Epithelial cell of proximal tubule (primary cell): ENCODE measurements around the gene ARL10. TPM values are rescaled to one million over a fixed set of nuclear protein-coding genes. Genes with fewer than 3 reads are reported as not detected.

Experiments used
- DNase-seq: peaks from one replicate; pipeline ENCODE4 v3.0.0-alpha.2; 2011; ENCODE audit warnings: low read depth
- H3K4me3 ChIP-seq: 2 replicates; pipeline ENCODE4 v1.5.1; 2011; ENCODE audit warnings: low read depth, mild to moderate bottlenecking, low read length
- total RNA-seq: library from RNA; depleted of rRNA; stranded (reverse); fragments of >200 nt; gene quantifications from 2 replicates; pipeline ENCODE4 v1.2.3, GENCODE V29; 2015
- TF ChIP-seq, protein P1 (sequence below): conservative IDR thresholded peaks from 2 replicates; pipeline ENCODE4 v1.5.1; 2012; ENCODE audit warnings: low read depth, mild to moderate bottlenecking, low read length

Gene ARL10
- total RNA-seq, 1 donor from 2014 or later = 3.4 TPM

DNA sequence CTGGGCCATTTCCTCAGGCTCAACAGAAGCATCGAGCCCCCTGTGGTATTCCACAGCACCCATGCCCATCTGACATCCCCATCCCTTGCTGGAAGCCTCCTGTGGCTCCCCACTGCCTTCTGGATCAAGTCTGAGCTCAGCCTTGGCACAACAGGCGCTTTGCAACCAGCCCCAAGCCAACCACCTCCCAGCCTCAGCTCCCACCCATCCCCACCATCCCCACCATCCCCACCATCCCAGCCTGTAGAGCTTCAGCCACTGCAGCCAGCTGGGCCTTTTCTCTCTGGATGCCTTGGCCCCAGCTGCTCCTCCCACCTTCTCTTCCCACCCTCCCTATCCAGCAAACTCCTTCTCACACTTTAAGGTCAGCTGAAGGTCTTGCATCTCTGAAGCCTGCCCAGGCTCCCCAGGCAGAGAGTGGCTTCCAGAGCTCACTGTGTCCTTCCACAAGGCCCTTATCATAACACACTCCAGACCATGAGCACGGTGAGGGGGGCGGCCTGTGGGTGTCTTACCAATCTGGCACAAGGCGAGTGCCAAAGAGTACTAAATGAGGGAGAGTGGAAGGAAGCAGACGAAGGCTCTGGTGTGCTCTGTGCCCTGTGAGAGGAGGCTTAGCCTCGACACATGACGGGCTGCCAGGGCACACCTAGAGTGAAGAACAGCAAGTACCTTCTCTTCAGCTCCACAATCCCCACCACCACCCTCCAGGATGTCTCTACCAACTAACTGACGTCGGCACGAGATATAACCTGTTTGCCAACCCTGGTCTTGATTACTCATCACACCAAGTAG, 29.8 kb downstream of the ARL10 start:
- no peak overlapping the region for H3K4me3 ChIP-seq
- TF ChIP-seq, protein P1, sequence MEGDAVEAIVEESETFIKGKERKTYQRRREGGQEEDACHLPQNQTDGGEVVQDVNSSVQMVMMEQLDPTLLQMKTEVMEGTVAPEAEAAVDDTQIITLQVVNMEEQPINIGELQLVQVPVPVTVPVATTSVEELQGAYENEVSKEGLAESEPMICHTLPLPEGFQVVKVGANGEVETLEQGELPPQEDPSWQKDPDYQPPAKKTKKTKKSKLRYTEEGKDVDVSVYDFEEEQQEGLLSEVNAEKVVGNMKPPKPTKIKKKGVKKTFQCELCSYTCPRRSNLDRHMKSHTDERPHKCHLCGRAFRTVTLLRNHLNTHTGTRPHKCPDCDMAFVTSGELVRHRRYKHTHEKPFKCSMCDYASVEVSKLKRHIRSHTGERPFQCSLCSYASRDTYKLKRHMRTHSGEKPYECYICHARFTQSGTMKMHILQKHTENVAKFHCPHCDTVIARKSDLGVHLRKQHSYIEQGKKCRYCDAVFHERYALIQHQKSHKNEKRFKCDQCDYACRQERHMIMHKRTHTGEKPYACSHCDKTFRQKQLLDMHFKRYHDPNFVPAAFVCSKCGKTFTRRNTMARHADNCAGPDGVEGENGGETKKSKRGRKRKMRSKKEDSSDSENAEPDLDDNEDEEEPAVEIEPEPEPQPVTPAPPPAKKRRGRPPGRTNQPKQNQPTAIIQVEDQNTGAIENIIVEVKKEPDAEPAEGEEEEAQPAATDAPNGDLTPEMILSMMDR = no peak
- no peak for DNase-seq

GRCh38 chr5:176396330-176396729, 31.0 kb downstream of the ARL10 start:
- DNase-seq = no peak
- TF ChIP-seq, protein P1 = no peak
- H3K4me3 ChIP-seq = no peak overlapping the region

- TF ChIP-seq, protein P1 = no peak
- no peak overlapping the region for H3K4me3 ChIP-seq
- DNase-seq = no peak
Observed at GRCh38 chr5:176397736-176398420, 32.6 kb downstream of the ARL10 start.

DNA sequence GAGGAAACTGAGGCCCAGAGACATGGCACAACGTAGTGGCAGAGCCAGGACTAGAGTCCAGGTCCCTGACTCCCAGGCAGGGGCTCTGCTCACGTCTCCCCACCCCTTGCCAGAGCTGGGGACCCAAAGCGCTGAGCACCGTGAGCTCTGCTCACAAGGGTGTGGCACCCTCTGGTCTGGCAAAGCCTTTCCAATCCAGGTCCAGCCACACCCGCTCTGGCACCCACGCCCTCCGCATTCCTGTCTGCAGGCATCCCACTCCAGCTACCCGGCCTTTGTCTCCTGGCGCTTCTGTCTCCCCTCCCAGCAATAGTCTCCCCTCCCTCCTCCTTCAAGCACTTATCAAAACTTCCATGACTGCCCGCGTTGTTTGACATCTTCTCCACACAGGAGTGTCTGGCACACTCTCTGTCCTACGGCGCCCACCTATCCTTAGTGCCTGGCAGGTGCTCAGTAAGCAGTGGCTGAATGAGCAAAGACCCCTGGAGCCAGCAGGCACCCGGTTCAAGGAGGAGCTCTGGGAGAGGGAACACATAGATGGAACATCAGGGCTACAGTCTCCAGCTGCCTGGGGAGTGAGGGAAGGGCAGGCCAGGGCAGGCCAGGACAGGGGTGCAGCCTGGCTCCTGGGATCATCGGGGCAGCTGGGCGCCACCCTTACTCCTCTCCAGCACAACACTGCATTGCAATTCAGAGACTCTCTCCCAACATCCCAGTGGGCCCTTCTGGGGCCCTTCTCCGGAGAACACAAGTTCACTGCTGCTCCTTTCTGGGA, 35.3 kb downstream of the ARL10 start:
- no peak overlapping the region for H3K4me3 ChIP-seq
- TF ChIP-seq, protein P1 = no peak
- no peak for DNase-seq

GRCh38 chr5:176401281-176402205, 36.3 kb downstream of the ARL10 start:
- DNase-seq = no peak
- TF ChIP-seq, protein P1 = no peak
- H3K4me3 ChIP-seq = no peak overlapping the region
